ENCODE data around the gene DNAAF5.

DNAAF5 gene

GRCh38 chr7:834277-834676, 107.8 kb downstream of the DNAAF5 start:
- no peak for DNase-seq (ENCODE audit: low read depth)

DNA sequence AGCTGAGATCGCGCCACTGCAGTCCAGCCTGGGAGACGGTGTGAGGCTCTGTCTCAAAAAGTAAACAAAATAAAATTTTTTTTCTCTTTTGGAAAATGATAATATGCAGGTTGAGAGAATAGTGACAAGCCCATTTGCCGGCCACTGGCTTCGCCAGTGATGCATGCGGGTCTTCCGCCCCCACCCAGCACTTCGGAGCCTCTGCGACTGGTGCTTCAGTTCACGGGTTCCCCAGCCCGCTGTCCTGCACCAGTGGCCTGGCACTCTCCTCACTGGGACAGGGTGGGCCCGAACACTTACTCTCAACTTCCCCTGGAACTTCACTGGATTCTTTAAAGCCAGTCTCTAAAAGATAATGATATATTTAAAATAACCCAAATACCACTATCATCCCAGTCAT, 108.5 kb downstream of the DNAAF5 start:
- no peak for DNase-seq (ENCODE audit: low read depth)

GRCh38 chr7:835485-836401, 109.2 kb downstream of the DNAAF5 start:
- no peak for DNase-seq (ENCODE audit: low read depth)
